T-helper 1 cell treated with Interleukin-12 subunit alpha and Interleukin-12 subunit beta and Interleukin-4 antibody, amounts not matched to agents 30 ng/mL and 1 ng/mL, for 36 hours (primary cell): ENCODE measurements around the gene PLEKHM3. TPM values are rescaled to one million over a fixed set of nuclear protein-coding genes. Genes with fewer than 3 reads are reported as not detected.

Experiments
- total RNA-seq: library from RNA; stranded (reverse); gene quantifications from 2 replicates; pipeline ENCODE4 v1.2.3, GENCODE V29; 2022

Gene PLEKHM3
- total RNA-seq, 1 donor from 2014 or later: 6.8 TPM

Other genes starting within 250 kb of the PLEKHM3 start
- gene CRYGD, start 99.0 kb upstream of the PLEKHM3 start, total RNA-seq: not detected in 2 replicates
- not detected in 2 replicates for gene CRYGC, start 104.3 kb upstream of the PLEKHM3 start, total RNA-seq
- gene CRYGB, start 120.6 kb upstream of the PLEKHM3 start, total RNA-seq: not detected in 2 replicates
- gene CRYGA, start 138.1 kb upstream of the PLEKHM3 start, total RNA-seq: not detected in 2 replicates
- not detected in 2 replicates for gene C2orf80, start 164.5 kb upstream of the PLEKHM3 start, total RNA-seq
- gene IDH1, start 229.5 kb upstream of the PLEKHM3 start, total RNA-seq: 21.9 and 22.9 TPM in 2 replicates
- gene PIKFYVE, start 240.7 kb upstream of the PLEKHM3 start, total RNA-seq: 37.4 and 40.2 TPM in 2 replicates